Activated T-cell treated with anti-CD3 and anti-CD28 coated beads, Interleukin-2, amount 50 U/mL, for 4 hours (primary cell): ENCODE results near the gene SBK3. TPM values are rescaled to one million over a fixed set of nuclear protein-coding genes. Genes with fewer than 3 reads are reported as not detected.

Source experiments
- ATAC-seq, 2 donors: fragments of 200-7000 bp; cut with Tn5 transposase; one replicate each; pipeline ENCODE4 v1.10.0; 2021
- DNase-seq: peaks from one replicate; pipeline ENCODE4 v3.0.0-alpha.2; 2020
- H3K27me3 Mint-ChIP-seq: one replicate; pipeline ENCODE4 v1.8.0; 2021; ENCODE audit warnings: low read depth, mixed read lengths
- H3K36me3 Mint-ChIP-seq: one replicate; pipeline ENCODE4 v1.8.0; 2022; ENCODE audit warnings: mixed read lengths; ENCODE audit not compliant: insufficient read depth
- H3K4me1 Mint-ChIP-seq: one replicate; pipeline ENCODE4 v1.8.0; 2021; ENCODE audit warnings: low read depth, mixed read lengths
- H3K4me3 Mint-ChIP-seq: one replicate; pipeline ENCODE4 v1.8.0; 2021; ENCODE audit warnings: mild to moderate bottlenecking, moderate library complexity, mixed read lengths
- H3K9me3 Mint-ChIP-seq: one replicate; pipeline ENCODE4 v1.8.0; 2021; ENCODE audit warnings: mixed read lengths
- total RNA-seq, 3 donors: library from RNA; stranded (reverse); gene quantifications; one replicate each; pipeline ENCODE4 v1.2.1, GENCODE V29; 2021

Gene SBK3
- total RNA-seq, 3 donors from 2014 or later, result not detected

DNA sequence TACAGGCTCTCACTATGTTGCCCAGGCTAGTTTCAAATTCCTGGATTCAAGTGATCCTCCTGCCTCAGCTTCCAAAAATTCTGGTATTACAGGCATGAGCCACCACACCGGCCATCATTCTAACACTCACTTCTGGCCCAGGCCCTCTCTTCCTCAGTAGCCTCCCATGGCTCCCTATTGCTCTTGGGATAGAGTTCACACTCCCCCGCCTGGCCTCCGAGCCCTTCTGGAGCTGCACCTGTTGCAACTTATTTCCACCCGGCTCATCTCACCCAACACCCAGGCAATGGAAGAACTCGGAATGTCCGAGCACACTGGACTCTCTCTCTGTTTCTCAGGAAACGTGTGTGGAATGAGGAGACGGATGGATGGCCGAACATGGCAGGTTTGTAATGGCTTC lies 9.0 kb upstream of the SBK3 start:
- Mint-ChIP-seq H3K27me3 (peaks cover 6% of the 10 kb centered on the region), H3K4me3 (no peak overlapping the region), H3K9me3 (no peaks in the 10 kb centered on the region), H3K4me1 (no peaks in the 10 kb centered on the region), H3K36me3 (no peaks in the 10 kb centered on the region)
- ATAC-seq (no peak), DNase-seq (no peak)

DNA sequence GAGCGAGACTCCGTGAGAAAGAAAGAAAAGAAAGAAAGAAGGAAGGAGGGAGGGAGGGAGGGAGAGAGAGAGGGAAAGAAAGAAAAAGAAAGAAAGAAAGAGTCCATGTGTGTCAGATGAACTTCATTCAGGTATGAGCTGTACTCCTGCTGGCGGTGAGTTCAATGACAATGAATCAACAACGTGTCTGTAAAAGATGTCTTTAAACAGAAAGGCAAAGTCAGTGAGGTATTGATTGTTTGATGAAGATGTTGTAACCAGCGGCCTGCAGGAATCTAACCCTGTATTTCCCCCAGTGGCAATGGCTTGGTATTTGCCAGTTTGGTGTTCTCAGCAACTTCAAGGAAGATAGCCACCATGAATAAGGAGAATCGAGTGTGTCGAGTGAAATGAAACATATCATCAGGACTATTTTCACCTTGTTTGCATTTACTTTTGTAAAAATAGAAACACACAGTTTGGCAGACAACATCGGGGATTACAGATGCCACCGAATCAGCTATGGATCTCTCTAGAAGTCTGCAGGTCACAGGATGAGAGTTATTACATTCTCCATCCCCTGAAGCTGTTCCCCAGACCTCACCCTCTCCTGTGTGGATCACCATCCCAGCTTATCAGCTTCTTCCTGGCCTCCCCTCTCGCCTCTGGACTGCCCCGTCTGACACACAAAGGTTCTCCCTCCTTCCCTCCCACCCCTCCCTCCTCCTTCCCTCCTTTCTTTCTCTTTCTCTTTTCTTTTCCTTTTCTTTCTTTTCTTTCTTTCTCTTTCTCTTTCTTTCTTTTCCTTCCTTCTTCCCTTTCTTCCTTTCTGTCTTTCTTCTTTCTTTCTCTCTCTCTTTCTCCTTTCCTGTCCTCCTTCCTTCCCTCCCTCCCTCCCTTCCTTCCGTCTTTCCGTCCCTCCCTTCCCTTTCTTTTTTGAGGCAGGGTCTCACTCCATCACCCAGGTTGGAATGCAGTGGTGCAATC lies 8.2 kb upstream of the SBK3 start:
- H3K4me1 Mint-ChIP-seq, result no peaks in the 10 kb centered on the region
- no peaks in the 10 kb centered on the region for H3K9me3 Mint-ChIP-seq
- peaks cover 7% of the 10 kb centered on the region for H3K27me3 Mint-ChIP-seq
- no peak overlapping the region for H3K4me3 Mint-ChIP-seq
- DNase-seq (no peak), ATAC-seq (no peak)
- H3K36me3 Mint-ChIP-seq, result no peaks in the 10 kb centered on the region

- ATAC-seq, result no peak
- H3K27me3 Mint-ChIP-seq, result peaks cover 13% of the 10 kb centered on the region
- H3K4me3 Mint-ChIP-seq, result no peak overlapping the region
- no peaks in the 10 kb centered on the region for H3K9me3 Mint-ChIP-seq
- no peaks in the 10 kb centered on the region for H3K36me3 Mint-ChIP-seq
- no peaks in the 10 kb centered on the region for H3K4me1 Mint-ChIP-seq
- no peak for DNase-seq
These were observed 7.3 kb upstream of the SBK3 start for GRCh38 chr19:55552620-55553019.

- DNase-seq (no peak), ATAC-seq (no peak)
- H3K36me3 Mint-ChIP-seq, result no peaks in the 10 kb centered on the region
- no peak overlapping the region for H3K4me3 Mint-ChIP-seq
- H3K4me1 Mint-ChIP-seq, result no peaks in the 10 kb centered on the region
- H3K27me3 Mint-ChIP-seq, result peaks cover 17% of the 10 kb centered on the region
- no peaks in the 10 kb centered on the region for H3K9me3 Mint-ChIP-seq
These were observed 6.9 kb upstream of the SBK3 start for GRCh38 chr19:55552206-55552605.

GRCh38 chr19:55550321-55550650 lies 4.9 kb upstream of the SBK3 start:
- Mint-ChIP-seq H3K4me1 (no peaks in the 10 kb centered on the region), H3K4me3 (no peak overlapping the region), H3K36me3 (no peaks in the 10 kb centered on the region), H3K9me3 (no peaks in the 10 kb centered on the region), H3K27me3 (peaks cover 28% of the 10 kb centered on the region)
- DNase-seq (no peak), ATAC-seq (no peak)

DNA sequence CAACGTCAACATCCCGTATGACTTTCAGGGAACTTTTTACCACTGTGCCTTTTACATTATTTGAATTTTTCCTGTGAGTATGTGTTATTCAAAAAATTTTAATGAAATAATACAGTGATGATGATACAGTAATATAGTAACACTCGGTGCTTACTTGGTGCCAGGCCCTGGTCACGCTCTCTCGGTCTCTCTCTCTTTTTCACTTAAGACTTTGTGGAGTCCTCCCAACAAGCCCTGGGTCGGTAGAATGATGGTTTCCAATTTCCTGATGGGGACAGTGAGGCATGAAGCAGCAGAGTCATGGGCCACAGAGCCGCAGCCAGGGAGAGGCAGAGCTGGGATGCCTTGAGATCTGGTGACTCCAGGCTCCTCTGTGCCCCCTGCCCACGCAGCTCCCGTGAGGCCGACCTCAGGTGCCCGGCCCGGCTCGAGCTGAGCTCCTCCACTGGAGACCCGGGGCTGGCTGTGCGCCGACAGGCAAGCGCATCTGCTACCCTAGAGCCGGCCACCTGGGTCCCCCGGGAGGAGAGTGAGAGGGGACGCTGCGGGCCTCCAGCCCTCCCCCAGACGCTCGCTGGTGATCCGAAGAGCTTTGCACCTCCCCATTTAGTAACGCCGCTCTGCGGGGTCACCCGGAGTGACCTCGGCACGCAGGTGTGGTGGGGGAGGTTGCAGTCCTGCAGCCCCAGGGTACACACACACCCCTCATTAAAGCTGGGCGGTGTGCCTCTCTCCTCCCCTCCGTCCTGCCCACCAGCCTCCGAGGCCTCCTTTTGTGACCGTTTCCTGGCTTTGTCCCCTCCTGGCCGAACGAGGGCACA lies 4.4 kb upstream of the SBK3 start:
- Mint-ChIP-seq H3K4me1 (no peaks in the 10 kb centered on the region), H3K4me3 (no peak overlapping the region), H3K9me3 (no peaks in the 10 kb centered on the region), H3K27me3 (peaks cover 31% of the 10 kb centered on the region), H3K36me3 (no peaks in the 10 kb centered on the region)
- DNase-seq, result no peak
- ATAC-seq, result no peak

DNA sequence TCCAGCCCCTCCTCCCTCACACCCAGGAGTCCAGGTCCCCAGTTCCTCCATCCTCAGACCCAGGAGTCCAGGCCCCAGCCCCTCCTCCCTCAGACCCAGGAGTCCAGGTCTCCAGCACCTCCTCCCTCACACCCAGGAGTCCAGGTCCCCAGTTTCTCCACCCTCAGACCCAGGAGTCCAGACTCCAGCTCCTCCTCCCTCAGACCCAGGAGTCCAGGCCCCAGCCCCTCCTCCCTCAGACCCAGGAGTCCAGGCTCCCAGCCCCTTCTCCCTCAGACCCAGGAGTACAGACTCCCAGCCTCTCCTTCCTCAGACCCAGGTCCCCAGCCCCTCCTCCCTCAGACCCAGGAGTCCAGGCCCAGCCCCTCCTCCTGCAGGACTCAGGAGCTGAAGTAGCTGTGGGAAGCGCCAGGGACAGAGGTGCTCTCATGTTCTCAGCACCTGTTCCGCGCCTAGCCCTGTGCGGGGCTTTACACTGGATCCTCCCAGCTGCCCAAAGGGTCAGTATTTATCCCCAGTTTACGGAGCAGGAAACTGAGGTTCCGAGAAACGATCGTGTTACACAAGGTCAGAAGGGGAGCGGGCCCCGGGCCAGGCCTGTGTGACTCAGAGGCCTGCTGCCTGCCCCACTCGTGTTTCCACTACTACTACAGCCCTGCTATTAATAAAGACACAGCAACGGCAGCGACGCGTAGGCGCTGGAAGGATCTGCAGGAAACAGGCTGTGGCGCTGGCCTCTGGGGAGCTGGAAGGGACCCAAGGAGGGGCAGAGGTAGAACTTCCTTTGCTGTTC lies 1.7 kb upstream of the SBK3 start:
- DNase-seq (no peak), ATAC-seq (no peak)
- Mint-ChIP-seq H3K27me3 (peaks cover 28% of the 10 kb centered on the region), H3K36me3 (no peaks in the 10 kb centered on the region), H3K9me3 (no peaks in the 10 kb centered on the region), H3K4me1 (no peaks in the 10 kb centered on the region), H3K4me3 (no peak overlapping the region)

GRCh38 chr19:55546011-55546410 lies 668 bp upstream of the SBK3 start:
- no peaks in the 10 kb centered on the region for H3K36me3 Mint-ChIP-seq
- DNase-seq, result no peak

DNA sequence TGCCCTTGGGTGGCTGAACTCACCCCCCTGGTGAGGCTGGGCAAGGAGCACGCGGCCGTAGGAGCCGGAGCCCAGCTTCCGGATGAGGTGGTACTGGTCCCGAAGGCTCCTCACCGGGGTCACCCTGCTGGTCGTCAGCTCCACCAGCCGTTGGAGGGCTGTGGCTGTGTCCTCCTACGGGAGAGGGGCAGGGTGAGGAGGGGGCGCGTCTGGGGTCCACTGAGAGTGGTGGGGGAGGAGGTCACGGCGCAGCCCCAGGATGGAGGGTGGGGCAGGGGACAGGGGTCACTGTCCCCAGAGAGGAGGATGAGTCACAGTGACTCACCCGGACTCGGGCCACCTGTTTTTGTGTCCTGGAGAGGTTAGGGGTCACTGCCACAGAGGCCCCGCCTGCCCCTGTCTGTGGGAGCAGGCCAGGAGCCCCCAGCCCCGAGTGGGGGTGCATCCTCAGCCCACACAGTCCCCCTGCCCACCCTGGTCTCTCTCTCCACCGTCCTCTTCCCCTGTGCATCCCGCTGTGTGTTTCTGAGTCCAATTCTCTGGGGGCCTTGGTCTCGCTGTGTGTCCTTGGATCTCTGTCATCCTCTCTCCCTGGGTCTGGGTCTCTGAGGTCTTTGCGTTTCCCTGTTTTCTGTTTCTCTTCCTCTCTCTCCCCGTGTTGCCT lies 435 bp downstream of the SBK3 start:
- H3K27me3 Mint-ChIP-seq, result peaks cover 28% of the 10 kb centered on the region
- H3K36me3 Mint-ChIP-seq, result no peaks in the 10 kb centered on the region
- no peaks in the 10 kb centered on the region for H3K9me3 Mint-ChIP-seq
- ATAC-seq (no peak), DNase-seq (no peak)
- H3K4me3 Mint-ChIP-seq, result no peak overlapping the region
- H3K4me1 Mint-ChIP-seq, result no peaks in the 10 kb centered on the region

More at GRCh38 chr19:55546011-55546410, 668 bp upstream of the SBK3 start:
- peaks cover 28% of the 10 kb centered on the region for H3K27me3 Mint-ChIP-seq
- no peaks in the 10 kb centered on the region for H3K9me3 Mint-ChIP-seq
- no peak for ATAC-seq
- no peaks in the 10 kb centered on the region for H3K4me1 Mint-ChIP-seq
- no peak overlapping the region for H3K4me3 Mint-ChIP-seq

DNA sequence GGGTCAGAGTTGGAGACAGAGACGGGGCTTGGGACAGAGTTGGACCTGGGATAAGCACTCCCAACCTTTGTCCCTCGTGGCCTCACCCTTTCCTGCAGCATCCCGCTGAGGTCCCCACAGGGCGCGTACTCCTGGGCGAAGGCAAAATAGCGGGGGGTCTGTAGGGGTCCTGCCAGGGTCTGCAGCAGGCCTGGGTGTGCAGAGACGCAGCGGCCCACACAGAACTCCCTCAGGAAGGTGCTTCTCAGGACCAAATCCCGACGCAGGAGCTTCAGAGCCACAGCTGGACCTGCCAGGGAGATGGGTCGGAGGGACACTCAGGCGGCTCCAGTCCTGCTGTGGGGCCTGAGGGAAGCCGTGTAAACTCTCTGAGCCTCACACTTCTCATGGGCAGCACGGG lies 1.3 kb downstream of the SBK3 start:
- H3K9me3 Mint-ChIP-seq, result no peaks in the 10 kb centered on the region
- peaks cover 25% of the 10 kb centered on the region for H3K27me3 Mint-ChIP-seq
- no peak overlapping the region for H3K4me3 Mint-ChIP-seq
- ATAC-seq, result no peak
- no peaks in the 10 kb centered on the region for H3K4me1 Mint-ChIP-seq
- H3K36me3 Mint-ChIP-seq, result no peaks in the 10 kb centered on the region
- DNase-seq, result no peak

GRCh38 chr19:55543567-55543966 lies 1.8 kb downstream of the SBK3 start:
- Mint-ChIP-seq H3K27me3 (peaks cover 24% of the 10 kb centered on the region), H3K4me1 (no peaks in the 10 kb centered on the region), H3K36me3 (no peaks in the 10 kb centered on the region), H3K4me3 (no peak overlapping the region), H3K9me3 (no peaks in the 10 kb centered on the region)
- DNase-seq, result no peak
- ATAC-seq, result no peak

GRCh38 chr19:55542292-55542855 lies 3.0 kb downstream of the SBK3 start:
- peaks cover 15% of the 10 kb centered on the region for H3K27me3 Mint-ChIP-seq
- H3K4me3 Mint-ChIP-seq, result no peak overlapping the region
- no peaks in the 10 kb centered on the region for H3K9me3 Mint-ChIP-seq
- DNase-seq, result no peak
- no peaks in the 10 kb centered on the region for H3K36me3 Mint-ChIP-seq
- no peaks in the 10 kb centered on the region for H3K4me1 Mint-ChIP-seq
- no peak for ATAC-seq

DNA sequence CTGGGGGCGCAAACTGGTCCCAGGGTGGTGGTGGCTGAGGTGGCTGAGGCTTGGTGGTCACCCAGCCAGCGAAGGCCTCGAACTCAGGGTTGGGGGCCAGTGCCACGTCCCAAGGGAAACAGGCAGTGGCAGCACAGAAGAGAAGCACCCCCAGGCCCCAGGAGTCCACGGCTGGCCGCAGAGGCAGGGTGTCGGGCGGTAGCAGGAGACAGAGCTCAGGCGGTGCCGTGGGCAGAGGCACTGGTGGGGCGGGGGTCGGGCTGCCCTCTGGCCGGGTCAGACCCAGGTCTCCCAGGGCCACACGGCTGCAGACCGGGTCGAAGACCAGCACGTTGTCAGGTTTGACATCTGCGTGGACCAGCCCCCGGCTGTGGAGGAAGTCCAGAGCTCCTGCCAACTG lies 4.3 kb downstream of the SBK3 start:
- DNase-seq (no peak), ATAC-seq (no peak)
- peaks cover 10% of the 10 kb centered on the region for H3K27me3 Mint-ChIP-seq
- no peak overlapping the region for H3K4me3 Mint-ChIP-seq
- no peaks in the 10 kb centered on the region for H3K4me1 Mint-ChIP-seq
- H3K9me3 Mint-ChIP-seq, result no peaks in the 10 kb centered on the region
- H3K36me3 Mint-ChIP-seq, result no peaks in the 10 kb centered on the region
